SK-N-SH treated with all-trans-retinoic acid at 6 μM for 48 hours (cell line): ENCODE data around the gene CXCR5.

ENCODE experiments used
- ATAC-seq: fragments of 200-7000 bp; cut with Tn5 transposase; 3 replicates; pipeline ENCODE4 v1.9.1; 2020; ENCODE audit warnings: mild to moderate bottlenecking, moderate library complexity
- ARNTL ChIP-seq: fragments of 450-650 bp; formaldehyde crosslinking; IDR thresholded peaks from 2 replicates; pipeline ENCODE4 v1.5.0; 2020; ENCODE audit warnings: low read depth, mild to moderate bottlenecking, moderate library complexity, borderline replicate concordance
- BACH2 ChIP-seq: fragments of 250-450 bp; sonication (Bioruptor Pico); IDR thresholded peaks from 2 replicates; pipeline ENCODE4 v1.9.0; 2021; ENCODE audit warnings: mild to moderate bottlenecking, borderline replicate concordance
- CSRNP3 ChIP-seq: fragments of 250-450 bp; sonication (Bioruptor Pico); IDR thresholded peaks from 2 replicates; pipeline ENCODE4 v1.5.1; 2021; ENCODE audit warnings: mild to moderate bottlenecking, moderate library complexity
- ESRRG ChIP-seq: fragments of 250-450 bp; sonication (Bioruptor Pico); IDR thresholded peaks from 2 replicates; pipeline ENCODE4 v1.6.1; 2021; ENCODE audit warnings: mild to moderate bottlenecking
- PATZ1 ChIP-seq: fragments of 250-450 bp; sonication (Bioruptor Pico); IDR thresholded peaks from 2 replicates; pipeline ENCODE4 v1.8.0; 2020; ENCODE audit warnings: mild to moderate bottlenecking, moderate library complexity, borderline replicate concordance
- RARB ChIP-seq: fragments of 250-450 bp; sonication (Bioruptor Pico); IDR thresholded peaks from 2 replicates; pipeline ENCODE4 v1.8.0; 2021; ENCODE audit warnings: mild to moderate bottlenecking, moderate library complexity
- TCF4 ChIP-seq: fragments of 250-450 bp; sonication (Bioruptor Pico); IDR thresholded peaks from 2 replicates; pipeline ENCODE4 v1.8.0; 2021; ENCODE audit warnings: mild to moderate bottlenecking, moderate library complexity, borderline replicate concordance
- TOX ChIP-seq: fragments of 250-450 bp; sonication (Bioruptor Pico); IDR thresholded peaks from 2 replicates; pipeline ENCODE4 v1.8.0; 2021; ENCODE audit warnings: mild to moderate bottlenecking, moderate library complexity, borderline replicate concordance
- ZC3H10 ChIP-seq: fragments of 250-450 bp; sonication (Bioruptor Pico); IDR thresholded peaks from 2 replicates; pipeline ENCODE4 v1.5.1; 2021; ENCODE audit warnings: mild to moderate bottlenecking, moderate library complexity
- ZFP3 ChIP-seq: fragments of 250-450 bp; sonication (Bioruptor Pico); IDR thresholded peaks from 2 replicates; pipeline ENCODE4 v1.5.0; 2020; ENCODE audit warnings: mild to moderate bottlenecking, moderate library complexity
- ZFP30 ChIP-seq: fragments of 450-650 bp; formaldehyde crosslinking; IDR thresholded peaks from 2 replicates; pipeline ENCODE4 v1.5.0; 2022; ENCODE audit warnings: mild to moderate bottlenecking, moderate library complexity
- ZNF565 ChIP-seq: fragments of 450-650 bp; formaldehyde crosslinking; conservative IDR thresholded peaks from 2 replicates; pipeline ENCODE4 v1.5.0; 2020; ENCODE audit warnings: low read depth, mild to moderate bottlenecking, moderate library complexity
- ZNF70 ChIP-seq: fragments of 450-650 bp; formaldehyde crosslinking; IDR thresholded peaks from 2 replicates; pipeline ENCODE4 v1.5.0; 2020; ENCODE audit warnings: mild to moderate bottlenecking, moderate library complexity
- ZNF8 ChIP-seq: fragments of 450-650 bp; formaldehyde crosslinking; IDR thresholded peaks from 2 replicates; pipeline ENCODE4 v1.5.0; 2020; ENCODE audit warnings: mild to moderate bottlenecking, moderate library complexity
- TF ChIP-seq, protein P1 (sequence below): fragments of 250-450 bp; sonication (Bioruptor Pico); IDR thresholded peaks from 2 replicates; pipeline ENCODE4 v1.8.0; 2021; ENCODE audit warnings: low read depth, mild to moderate bottlenecking, moderate library complexity, borderline replicate concordance
- TF ChIP-seq, protein P2 (sequence below): fragments of 250-450 bp; sonication (Bioruptor Pico); IDR thresholded peaks from 2 replicates; pipeline ENCODE4 v1.5.1; 2020; ENCODE audit warnings: low read depth, mild to moderate bottlenecking, moderate library complexity

Gene CXCR5

DNA sequence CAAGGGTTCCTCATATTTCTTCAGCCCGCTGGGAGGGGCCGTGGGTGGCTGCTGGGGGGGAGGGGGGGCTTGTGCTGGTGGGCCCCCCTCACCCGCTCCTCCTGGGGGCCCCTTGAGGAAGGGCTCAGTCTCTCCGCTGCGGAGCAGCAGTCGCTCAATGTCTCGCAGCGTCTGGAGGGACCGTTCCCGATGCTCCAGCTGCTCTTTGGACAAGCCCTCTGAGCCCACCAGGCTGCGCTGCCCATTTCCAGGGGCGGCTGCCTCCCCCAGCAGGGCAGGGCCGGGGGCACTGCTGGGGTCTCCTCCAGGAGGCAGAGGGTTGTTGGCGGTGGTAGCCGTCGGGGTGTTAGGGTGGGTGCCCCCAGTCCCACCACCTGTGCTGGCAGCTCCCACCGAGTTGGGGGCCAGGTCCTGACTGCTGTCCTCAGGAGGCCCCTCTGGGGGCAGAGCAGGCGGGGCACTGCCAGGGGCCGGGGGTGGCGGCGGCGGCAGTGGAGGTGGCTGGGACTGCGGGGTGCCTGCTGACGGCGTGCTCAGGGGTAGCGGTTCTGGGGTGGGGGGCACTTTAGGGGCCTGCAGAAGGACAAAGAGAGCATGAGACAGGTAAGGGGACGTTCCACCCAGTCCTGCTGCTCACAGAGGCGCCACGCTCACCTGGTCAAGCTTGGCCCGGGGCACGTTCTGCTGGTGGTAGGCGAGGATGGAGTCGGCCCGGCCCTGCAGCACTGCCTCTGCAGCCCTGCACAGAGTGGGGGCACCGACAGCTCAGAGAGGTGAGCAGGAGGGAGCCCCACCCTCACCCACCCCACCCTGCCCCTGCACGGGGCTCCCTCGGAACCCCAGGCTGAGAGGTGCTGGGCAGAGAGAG lies 18.9 kb downstream of the CXCR5 start:
- TF ChIP-seq CSRNP3 (CRISPR knock-in tag) (no peak), ZNF8 (CRISPR knock-in tag) (no peak), ZFP30 (CRISPR knock-in tag) (no peak), RARB (CRISPR knock-in tag) (no peak), ESRRG (no peak), ARNTL (CRISPR knock-in tag) (no peak), PATZ1 (no peak), ZFP3 (CRISPR knock-in tag) (no peak), ZC3H10 (no peak), BACH2 (CRISPR knock-in tag) (no peak), TOX (CRISPR knock-in tag) (no peak), ZNF70 (CRISPR knock-in tag) (no peak)
- TF ChIP-seq, protein P1, sequence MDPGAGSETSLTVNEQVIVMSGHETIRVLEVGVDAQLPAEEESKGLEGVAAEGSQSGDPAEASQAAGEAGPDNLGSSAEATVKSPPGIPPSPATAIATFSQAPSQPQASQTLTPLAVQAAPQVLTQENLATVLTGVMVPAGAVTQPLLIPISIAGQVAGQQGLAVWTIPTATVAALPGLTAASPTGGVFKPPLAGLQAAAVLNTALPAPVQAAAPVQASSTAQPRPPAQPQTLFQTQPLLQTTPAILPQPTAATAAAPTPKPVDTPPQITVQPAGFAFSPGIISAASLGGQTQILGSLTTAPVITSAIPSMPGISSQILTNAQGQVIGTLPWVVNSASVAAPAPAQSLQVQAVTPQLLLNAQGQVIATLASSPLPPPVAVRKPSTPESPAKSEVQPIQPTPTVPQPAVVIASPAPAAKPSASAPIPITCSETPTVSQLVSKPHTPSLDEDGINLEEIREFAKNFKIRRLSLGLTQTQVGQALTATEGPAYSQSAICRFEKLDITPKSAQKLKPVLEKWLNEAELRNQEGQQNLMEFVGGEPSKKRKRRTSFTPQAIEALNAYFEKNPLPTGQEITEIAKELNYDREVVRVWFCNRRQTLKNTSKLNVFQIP (CRISPR knock-in tag), result no peak
- ATAC-seq, result no peak

- TF ChIP-seq, protein P2, sequence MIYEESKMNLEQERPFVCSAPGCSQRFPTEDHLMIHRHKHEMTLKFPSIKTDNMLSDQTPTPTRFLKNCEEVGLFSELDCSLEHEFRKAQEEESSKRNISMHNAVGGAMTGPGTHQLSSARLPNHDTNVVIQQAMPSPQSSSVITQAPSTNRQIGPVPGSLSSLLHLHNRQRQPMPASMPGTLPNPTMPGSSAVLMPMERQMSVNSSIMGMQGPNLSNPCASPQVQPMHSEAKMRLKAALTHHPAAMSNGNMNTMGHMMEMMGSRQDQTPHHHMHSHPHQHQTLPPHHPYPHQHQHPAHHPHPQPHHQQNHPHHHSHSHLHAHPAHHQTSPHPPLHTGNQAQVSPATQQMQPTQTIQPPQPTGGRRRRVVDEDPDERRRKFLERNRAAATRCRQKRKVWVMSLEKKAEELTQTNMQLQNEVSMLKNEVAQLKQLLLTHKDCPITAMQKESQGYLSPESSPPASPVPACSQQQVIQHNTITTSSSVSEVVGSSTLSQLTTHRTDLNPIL (CRISPR knock-in tag), result no peak
- TF ChIP-seq, protein P1 (CRISPR knock-in tag), result no peak
- no peak for TF ChIP-seq ZC3H10
- TF ChIP-seq TCF4 (CRISPR knock-in tag), result no peak
- no peak for TF ChIP-seq ZNF565 (CRISPR knock-in tag)
- TF ChIP-seq ZNF8 (CRISPR knock-in tag), result no peak
- no peak for TF ChIP-seq ESRRG
- no peak for ATAC-seq
These were observed 19.7 kb downstream of the CXCR5 start for GRCh38 chr11:118903204-118904015.

DNA sequence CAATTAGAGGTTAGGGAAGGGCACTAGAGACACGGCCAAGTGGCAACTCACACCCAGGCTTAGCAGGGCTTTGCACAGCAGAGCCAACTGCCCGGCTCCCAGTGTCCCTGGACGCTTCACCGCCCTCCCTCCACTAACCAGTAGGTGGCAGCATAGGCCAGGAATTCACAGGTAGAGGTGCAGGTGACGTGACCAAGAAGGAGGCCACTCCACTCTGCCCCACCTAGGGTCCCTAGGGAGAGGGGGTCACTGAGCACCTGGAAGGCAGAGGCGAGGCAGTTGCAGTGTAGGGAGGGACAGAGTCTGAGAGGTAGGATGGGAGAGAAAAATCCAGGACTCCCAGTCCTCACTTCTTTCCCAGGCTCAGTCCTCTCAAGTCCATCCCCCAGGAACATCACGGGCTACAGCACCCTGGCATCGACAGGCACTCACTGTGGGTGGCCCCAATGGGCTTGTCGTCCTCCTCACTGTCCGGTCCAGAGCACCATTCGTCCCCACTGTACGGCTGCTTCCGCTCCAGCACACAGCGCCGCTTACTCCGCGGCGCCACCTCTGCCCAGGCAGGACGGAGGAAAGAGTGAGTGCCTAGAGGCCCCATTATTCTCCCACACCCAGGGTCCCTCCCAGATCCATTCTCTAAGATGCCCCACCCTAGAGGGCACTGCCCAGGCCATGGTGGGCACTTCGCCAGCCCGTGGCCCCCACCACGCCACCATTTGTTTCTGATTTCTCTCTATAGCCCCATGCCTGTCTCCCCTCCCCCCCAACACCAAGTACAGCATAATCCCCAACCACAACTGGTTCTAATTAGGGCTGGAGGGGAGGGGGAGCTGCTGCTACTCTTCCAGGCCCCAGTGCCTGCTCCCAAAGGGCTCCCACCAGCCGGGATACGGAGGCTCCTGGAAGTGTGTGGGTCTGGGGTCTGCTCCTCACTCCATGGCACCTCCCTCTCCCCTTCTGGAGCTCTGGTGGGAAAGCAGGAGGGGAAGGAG lies 23.7 kb downstream of the CXCR5 start:
- no peak for TF ChIP-seq ZC3H10
- TF ChIP-seq TCF4 (CRISPR knock-in tag), result peak; percentile 76; the same call in 1 of the 2 replicates
- TF ChIP-seq, all 23 proteins: peak for 1
- peak; percentile 40 for ATAC-seq
